Glomerular endothelial cell (primary cell): ENCODE data around the gene CACNB1. TPM values are rescaled to one million over a fixed set of nuclear protein-coding genes. Genes with fewer than 3 reads are reported as not detected.

Source experiments
- DNase-seq: peaks from one replicate; pipeline ENCODE4 v3.0.0-alpha.2; 2011; ENCODE audit warnings: low read depth, low spot score; ENCODE audit errors: extremely low read depth
- total RNA-seq: library from RNA; depleted of rRNA; stranded (reverse); fragments of >200 nt; gene quantifications from 2 replicates; pipeline ENCODE4 v1.2.3, GENCODE V29; 2015

The CACNB1 gene
- total RNA-seq, 1 donor from 2014 or later = 4.4 TPM

DNA sequence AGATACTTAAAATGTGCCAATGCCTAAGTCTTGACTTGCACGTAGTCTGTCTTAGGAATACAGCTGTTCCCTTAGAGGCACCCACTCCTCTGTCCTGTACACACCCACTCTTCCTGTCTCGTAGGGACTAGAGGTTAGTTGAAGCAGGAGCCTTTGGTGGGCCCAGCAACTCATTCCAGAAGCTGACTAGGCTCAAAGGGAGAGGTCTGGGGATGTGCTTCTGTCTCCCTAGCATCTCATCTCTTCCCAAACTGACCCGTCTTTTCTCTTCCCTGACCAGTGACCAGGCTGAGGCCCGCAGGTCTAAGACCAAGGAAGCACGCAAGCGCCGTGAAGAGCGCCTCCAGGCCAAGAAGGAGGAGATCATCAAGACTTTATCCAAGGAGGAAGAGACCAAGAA lies 6.8 kb upstream of the CACNB1 start:
- no peak for DNase-seq

GRCh38 chr17:39200957-39201510 lies 3.6 kb upstream of the CACNB1 start:
- DNase-seq = no peak

GRCh38 chr17:39200070-39200879 lies 2.8 kb upstream of the CACNB1 start, which contains the start of gene RPL19:
RPL19 (plus strand) TSS chr17:39200283; CDS start chr17:39200345, 62 bp downstream.
- DNase-seq = peak; percentile 91

DNA sequence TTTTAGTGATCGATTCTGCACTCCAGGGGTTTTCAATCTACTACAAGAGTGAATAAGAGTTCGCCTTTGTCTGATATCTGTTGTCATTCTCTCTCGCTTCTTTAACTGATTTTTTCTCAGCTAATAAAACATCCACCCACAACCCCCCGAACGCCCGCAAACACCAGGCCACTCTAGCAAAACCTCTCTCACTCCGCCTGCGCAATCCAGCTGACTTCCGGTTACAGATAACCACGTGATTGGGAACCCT lies 2.3 kb upstream of the CACNB1 start:
- no peak for DNase-seq

- no peak for DNase-seq
These were observed 707 bp upstream of the CACNB1 start for GRCh38 chr17:39198186-39198566.

DNA sequence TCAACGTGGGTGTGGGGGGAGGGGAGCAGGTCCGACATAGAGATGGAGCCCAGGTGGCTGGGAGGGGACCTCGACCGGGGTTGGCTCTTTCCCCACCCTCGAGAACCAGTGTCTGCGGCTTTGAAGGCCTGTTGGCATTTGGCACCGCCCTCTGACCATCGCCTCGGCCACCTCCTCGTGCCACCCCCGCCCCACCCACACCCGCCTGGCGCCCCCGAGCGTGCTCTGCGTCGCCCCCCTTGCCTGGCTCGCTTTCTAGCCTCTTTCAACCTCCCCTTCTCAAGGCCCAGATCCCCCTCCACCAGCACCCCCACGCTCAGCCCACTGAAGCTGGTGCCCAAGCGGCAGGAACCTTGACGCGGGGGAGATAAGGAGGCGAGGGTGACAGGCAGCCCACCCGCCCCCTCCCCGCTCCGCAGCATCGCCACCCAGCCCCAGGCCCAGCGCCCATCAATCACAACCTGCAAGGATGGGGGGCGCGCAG lies 619 bp downstream of the CACNB1 start:
- no peak for DNase-seq

- DNase-seq = no peak
These were observed 1.1 kb downstream of the CACNB1 start for GRCh38 chr17:39196241-39196807.

DNA sequence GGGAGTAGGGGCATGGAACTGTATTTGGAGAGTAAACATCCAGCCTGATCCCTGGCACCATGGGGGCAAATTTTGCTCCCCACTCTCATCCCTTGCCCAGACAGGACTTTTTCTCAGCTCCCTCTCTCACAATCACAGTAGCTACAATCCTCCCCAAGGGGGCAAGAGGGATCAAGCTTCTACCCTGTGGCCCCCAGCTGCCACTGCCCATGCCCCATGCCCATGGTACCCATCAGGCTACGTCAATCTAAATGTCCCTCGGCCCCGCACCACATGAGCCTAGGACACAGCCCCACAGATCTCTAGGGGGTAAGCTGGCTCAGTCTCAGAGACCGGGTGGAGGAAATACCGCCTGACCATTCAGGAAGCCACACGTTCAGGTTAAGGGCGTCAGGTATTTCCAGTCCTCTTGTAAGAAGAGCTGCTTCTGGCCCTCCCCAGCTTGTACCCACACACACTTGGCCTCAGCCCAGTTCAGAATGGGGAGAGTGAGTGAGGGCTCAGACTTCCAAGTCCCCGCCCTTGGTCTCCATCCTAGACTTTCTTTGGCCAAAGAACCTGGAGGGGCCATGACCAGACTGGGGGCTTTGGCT lies 1.8 kb downstream of the CACNB1 start:
- no peak for DNase-seq

DNA sequence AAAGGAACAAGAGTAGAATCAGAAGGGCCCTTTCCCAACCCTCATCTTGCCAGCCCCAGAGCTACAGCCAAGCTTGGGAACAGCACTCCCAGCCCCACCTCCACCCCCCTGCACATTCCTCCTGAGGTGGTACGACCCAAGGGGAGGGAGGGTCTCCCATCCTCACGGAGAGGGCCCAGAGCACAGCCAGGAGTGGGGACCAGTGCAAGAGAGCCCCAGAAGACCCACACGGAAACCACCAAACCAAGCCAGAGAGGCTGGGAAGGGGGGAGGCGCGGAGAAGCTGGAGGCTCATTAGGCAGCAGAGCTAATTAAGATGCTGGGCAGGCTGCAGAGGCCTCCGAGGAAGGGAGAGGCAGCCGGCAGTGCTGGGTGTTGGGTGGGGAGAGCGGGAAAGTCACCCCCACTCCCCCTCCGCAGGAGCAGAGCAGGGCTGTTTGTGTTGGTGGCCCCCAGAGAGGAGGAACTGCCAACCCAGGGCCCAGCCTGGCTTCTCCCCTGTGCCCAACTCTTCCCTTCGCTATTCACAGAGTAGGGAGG lies 2.4 kb downstream of the CACNB1 start:
- no peak for DNase-seq

GRCh38 chr17:39194089-39194984 lies 3.1 kb downstream of the CACNB1 start:
- no peak for DNase-seq

- no peak for DNase-seq
These were observed 4.1 kb downstream of the CACNB1 start for GRCh38 chr17:39193346-39193745.

DNA sequence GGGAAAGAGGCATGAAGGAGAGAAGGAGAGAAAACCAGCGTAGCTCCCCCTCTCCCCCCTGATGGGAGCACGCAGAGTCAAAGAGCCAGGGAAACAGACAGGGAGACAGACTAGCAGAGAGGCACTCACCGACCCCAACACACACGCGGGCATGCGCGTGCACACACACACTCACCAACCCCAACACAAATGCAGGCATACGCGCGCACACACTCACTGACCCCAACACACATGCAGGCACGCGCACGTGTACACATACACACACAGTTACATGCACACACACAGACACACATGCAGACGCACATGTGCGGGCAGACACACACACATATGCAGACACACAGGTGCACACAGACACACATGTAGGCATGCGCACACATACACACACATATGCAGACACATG lies 4.6 kb downstream of the CACNB1 start:
- DNase-seq = no peak

DNA sequence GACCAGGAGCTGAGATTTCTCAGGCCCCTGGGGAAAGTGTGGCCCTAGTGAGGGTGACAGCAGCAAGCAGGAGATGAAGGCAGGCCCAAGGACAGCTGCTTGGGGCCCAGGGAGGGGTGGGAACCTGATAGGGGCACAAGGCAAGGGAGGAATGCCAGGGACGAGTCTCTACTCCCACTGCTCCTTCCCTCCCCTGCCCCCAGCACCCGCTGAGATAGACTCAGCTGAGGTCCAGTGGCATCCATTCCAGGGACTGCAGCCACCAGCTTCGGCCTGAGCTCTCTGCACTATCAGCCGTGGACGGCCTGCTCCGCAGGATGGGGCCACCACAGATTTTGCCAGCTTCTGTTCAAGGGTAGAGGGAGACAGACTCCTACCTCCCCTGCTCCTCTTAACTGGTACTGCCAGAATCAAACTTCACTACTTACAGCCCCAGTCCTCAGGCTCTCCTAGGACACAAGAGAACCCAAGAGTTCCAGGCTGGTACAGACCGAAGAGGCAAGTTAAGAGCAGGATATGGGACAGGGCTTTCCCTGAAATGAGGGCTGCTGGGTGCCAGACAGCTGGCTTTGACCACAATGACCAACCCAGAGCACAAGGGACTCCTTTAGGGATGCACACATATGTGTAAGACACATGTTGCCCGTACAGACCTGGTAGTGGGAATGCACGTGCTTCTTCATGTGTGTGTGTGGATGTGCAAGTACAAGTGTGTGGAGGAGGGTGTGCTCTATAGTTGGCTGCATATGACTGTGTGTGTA lies 5.5 kb downstream of the CACNB1 start:
- DNase-seq = no peak

GRCh38 chr17:39187152-39187830 lies 10.2 kb downstream of the CACNB1 start:
- no peak for DNase-seq

DNA sequence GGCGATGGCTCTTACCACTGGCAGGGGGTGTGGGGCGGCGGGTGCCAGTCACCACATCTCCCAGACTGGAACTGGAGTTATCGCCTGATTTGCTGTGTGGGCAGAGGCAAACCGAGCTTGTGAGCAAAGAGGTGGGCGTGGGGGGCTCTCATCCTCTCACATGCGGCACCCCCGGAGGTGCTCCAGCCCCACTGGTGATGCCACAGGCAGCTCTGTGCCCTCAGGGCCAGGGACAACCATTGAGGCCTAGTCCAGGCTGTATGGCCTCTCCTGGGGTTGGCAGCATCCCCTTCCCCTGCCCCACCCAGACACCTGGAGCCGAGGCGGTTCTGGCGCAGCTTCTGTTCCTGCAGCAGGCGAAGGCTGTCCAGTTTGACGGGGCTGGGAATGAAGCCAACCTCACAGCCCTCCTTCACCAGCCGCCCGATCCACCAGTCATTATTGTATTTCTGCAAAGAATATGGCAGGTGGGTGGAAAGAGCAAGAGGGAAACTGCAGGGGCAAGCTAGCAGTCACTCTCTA lies 10.9 kb downstream of the CACNB1 start:
- no peak for DNase-seq

DNA sequence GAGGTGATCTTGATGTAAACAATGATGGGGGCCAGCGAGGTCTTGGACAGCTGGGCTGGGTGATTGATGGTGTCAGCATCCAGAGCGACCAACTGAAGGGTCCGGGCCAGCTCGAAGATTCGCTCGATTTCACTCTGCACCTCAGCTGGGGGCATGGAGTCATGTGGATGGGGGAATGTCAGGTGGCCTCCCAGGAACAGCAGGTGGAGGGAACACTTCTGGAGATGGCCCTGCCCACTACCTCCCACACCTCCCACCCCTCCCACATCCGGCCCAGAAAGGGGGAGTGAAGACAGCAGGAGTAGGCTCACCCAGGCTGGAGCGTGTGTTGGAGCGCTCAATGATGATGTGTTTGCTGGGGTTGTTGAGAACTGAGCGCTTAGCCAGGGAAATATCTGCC lies 13.7 kb downstream of the CACNB1 start:
- no peak for DNase-seq

- DNase-seq = no peak
These were observed 14.4 kb downstream of the CACNB1 start for GRCh38 chr17:39183045-39183444.

DNA sequence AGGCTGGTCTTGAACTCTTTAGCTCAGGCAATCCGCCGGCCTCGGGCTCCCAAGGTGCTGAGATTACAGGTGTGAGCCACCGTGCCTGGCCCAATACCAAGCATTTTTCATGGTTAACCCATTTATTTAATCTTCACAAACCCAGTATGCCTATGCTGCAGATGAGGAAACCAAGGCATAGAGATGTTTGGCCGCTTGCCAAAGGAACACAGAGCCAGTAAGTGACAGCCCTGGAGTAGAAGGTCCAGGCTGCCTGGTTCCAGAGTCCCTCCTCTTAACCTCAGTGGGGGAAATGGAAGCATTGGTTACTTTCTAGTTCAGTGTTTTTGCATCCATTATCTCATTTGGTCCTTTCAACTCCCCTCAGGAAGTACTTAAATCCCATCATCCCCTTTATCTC lies 16.2 kb downstream of the CACNB1 start:
- DNase-seq = no peak

GRCh38 chr17:39178536-39178935 lies 18.9 kb downstream of the CACNB1 start:
- no peak for DNase-seq
